Stimulated activated CD8-positive, alpha-beta memory T cell treated with anti-CD3 and anti-CD28 coated beads, Interleukin-7, amount 100 ng/mL, for 24 hours (primary cell): ENCODE results near the gene PCDHGA9.
"Not testable (repeated sequence)": the region's sequence is repeated elsewhere in the genome, so short reads cannot be mapped to it uniquely, and the experiment has no call there.

Experiments used
- DNase-seq: peaks from one replicate; pipeline ENCODE4 v3.0.0-alpha.2; 2020; ENCODE audit warnings: low read depth

The PCDHGA9 gene

GRCh38 chr5:141402553-141403243, at the start of gene PCDHGA9:
Gene PCDHGA9, plus strand, starts transcription at chr5:141402778. Its CDS starts 175 bp downstream, at chr5:141402953.
- DNase-seq = no peak

GRCh38 chr5:141354900-141355469, 47.6 kb upstream of the PCDHGA9 start, which contains the start of gene PCDHGA4:
Gene PCDHGA4, plus strand, starts transcription at chr5:141355021. Its CDS starts 87 bp downstream, at chr5:141355108.
- no peak for DNase-seq

GRCh38 chr5:141355641-141356040, 46.9 kb upstream of the PCDHGA9 start:
- DNase-seq = no peak

- DNase-seq = no peak
Observed at GRCh38 chr5:141356133-141356532, 46.4 kb upstream of the PCDHGA9 start.

- no peak for DNase-seq
Observed at GRCh38 chr5:141356950-141357349, 45.6 kb upstream of the PCDHGA9 start.

- DNase-seq = no peak
Observed at GRCh38 chr5:141359790-141360426, 42.7 kb upstream of the PCDHGA9 start, which contains the start of gene PCDHGB2. Gene PCDHGB2, plus strand, starts transcription at chr5:141359994. Its CDS starts 142 bp downstream, at chr5:141360136.

GRCh38 chr5:141360685-141361084, 41.9 kb upstream of the PCDHGA9 start:
- DNase-seq = no peak

GRCh38 chr5:141362719-141363118, 39.9 kb upstream of the PCDHGA9 start:
- DNase-seq = no peak

- DNase-seq = no peak
Observed at GRCh38 chr5:141363952-141364660, 38.5 kb upstream of the PCDHGA9 start, which contains the start of gene PCDHGA5. Gene PCDHGA5, plus strand, starts transcription at chr5:141364162. Its CDS starts 169 bp downstream, at chr5:141364331.

- DNase-seq = no peak
Observed at GRCh38 chr5:141366016-141366896, 36.3 kb upstream of the PCDHGA9 start.

GRCh38 chr5:141369994-141370848, 32.4 kb upstream of the PCDHGA9 start, which contains the start of gene PCDHGB3:
Gene PCDHGB3, plus strand, starts transcription at chr5:141370242. Its CDS starts 153 bp downstream, at chr5:141370395.
- no peak for DNase-seq

- no peak for DNase-seq
Observed at GRCh38 chr5:141371572-141372475, 30.8 kb upstream of the PCDHGA9 start.

GRCh38 chr5:141373673-141374317, 28.8 kb upstream of the PCDHGA9 start, which contains the start of gene PCDHGA6:
Gene PCDHGA6, plus strand, starts transcription at chr5:141373891. Its CDS starts 193 bp downstream, at chr5:141374084.
- no peak for DNase-seq

GRCh38 chr5:141374627-141375026, 28.0 kb upstream of the PCDHGA9 start:
- no peak for DNase-seq

GRCh38 chr5:141375444-141376155, 27.0 kb upstream of the PCDHGA9 start:
- DNase-seq = not testable (repeated sequence)

GRCh38 chr5:141382469-141383294, 19.9 kb upstream of the PCDHGA9 start, which contains the start of gene PCDHGA7:
Gene PCDHGA7, plus strand, starts transcription at chr5:141382742. Its CDS starts 158 bp downstream, at chr5:141382900.
- no peak for DNase-seq

- DNase-seq = no peak
Observed at GRCh38 chr5:141383345-141383744, 19.2 kb upstream of the PCDHGA9 start.
